GM21576 (cell line): ENCODE measurements around the gene ENTREP3.
"Not testable (repeated sequence)": the region's sequence is repeated elsewhere in the genome, so short reads cannot be mapped to it uniquely, and the experiment has no call there.

Experiments used
- ATAC-seq: cut with Tn5 transposase; IDR thresholded peaks from one replicate; pipeline ENCODE4 v1.9.1; 2021; ENCODE audit warnings: mild to moderate bottlenecking, moderate library complexity; ENCODE audit not compliant: unreplicated experiment

Gene ENTREP3

DNA sequence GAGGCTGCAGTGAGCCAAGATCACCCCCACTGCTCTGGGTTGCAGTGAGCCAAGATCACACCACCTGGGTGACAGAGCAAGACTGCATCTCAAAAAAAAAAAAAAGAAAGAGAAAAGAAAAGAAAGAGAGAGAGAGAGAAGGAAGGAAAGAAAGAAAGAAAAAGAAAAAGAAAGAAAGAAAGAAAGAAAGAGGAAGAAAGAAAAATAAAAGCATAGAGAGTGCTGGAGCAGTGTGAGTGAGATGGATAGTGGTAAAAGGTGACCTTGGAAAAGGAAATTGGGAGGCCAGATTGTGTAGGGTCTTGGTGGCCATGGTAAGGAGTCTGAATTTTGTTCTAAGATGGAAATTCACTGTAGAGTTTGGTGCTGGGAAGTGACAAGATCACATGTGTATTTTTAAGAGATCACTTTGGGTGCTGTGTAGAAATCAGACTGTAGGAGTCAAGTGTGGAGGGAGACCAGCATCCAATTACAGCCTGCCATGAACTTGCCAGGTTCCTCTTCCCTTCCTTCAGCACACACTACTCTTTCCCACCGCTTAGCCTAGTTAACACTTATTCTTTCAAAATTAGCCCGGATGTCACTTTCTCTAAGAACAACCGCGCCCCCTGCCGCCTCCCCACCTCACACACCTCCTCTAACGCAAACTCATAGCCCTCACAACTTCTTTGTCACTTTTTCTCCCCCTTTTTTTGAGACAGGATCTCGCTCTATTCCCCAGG, 28.9 kb downstream of the ENTREP3 start:
- ATAC-seq = peak; percentile 39

GRCh38 chr1:155225404-155225759, 29.9 kb downstream of the ENTREP3 start:
- not testable (repeated sequence) for ATAC-seq

- no peak for ATAC-seq
Measured at GRCh38 chr1:155223047-155223446, 32.2 kb downstream of the ENTREP3 start.

GRCh38 chr1:155220211-155220965, 34.9 kb downstream of the ENTREP3 start:
- not testable (repeated sequence) for ATAC-seq

- ATAC-seq = no peak
Measured at GRCh38 chr1:155219592-155220031, 35.7 kb downstream of the ENTREP3 start.

- ATAC-seq = no peak
Measured at GRCh38 chr1:155218854-155219591, 36.3 kb downstream of the ENTREP3 start.

GRCh38 chr1:155214702-155215101, 40.6 kb downstream of the ENTREP3 start:
- ATAC-seq = not testable (repeated sequence)

GRCh38 chr1:155212051-155212440, 43.2 kb downstream of the ENTREP3 start:
- ATAC-seq = not testable (repeated sequence)

- ATAC-seq = not testable (repeated sequence)
Measured at GRCh38 chr1:155211381-155212050, 43.8 kb downstream of the ENTREP3 start.

- no peak for ATAC-seq
Measured at GRCh38 chr1:155210314-155211104, 44.8 kb downstream of the ENTREP3 start.

DNA sequence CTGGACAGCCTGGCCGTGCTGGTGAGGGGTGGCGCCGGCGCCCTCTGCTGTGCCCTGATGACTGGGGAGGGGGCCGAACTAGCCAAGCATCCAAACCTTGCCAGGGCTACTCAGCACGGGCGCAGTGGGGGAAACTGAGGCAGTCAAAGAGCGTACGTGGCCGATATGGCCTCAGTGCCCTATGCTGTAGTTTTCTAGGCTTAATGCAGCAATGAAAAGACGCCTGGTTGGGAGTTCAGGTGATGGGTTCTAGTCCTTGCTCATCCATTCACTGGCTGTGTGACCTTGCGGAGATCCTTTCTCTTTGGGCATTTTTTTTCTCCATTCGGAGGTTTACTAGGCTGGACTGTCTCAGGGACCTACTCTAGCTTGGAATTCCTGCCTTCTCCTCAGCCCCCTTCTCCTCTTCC, 46.0 kb downstream of the ENTREP3 start:
- peak; percentile 10 for ATAC-seq

DNA sequence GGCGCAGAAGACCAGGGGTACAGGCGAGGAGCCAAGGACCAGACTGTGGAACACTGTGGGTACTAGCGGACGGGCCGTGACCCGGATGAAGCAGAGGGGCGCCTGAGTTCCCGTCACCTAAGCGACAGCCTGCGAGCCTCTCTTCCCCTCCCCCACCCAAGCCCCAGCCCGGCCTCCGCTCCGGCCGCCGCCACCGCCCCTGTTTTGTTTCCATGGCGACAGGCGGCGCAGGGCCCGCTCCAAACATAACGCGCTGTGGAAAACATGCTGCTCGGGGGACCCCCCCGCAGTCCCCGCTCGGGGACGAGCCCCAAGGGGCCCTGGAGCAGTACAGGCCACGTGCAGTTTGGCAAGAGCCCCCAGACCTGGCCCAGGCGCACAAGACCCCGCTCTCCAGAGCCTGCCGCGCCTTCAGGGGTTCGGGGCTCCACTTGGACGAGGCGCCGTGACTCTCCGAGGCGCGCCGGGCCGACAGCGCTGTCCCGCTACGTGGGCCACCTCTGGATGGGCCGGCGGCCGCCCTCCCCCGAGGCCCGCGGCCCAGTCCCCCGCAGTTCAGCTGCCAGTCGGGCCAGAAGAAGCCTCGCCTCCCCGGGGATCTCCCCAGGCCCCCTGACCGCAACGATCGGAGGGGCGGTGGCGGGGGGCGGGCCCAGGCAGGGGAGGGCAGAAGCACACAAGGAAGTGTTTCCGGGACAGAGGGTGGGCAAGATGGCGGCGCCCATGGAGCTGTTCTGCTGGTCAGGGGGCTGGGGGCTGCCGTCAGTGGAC, 46.6 kb downstream of the ENTREP3 start, which contains the start of gene MTX1:
Gene MTX1 (plus strand): TSS at position 155 of the 771 bp plus-strand sequence. CDS start 110 bp downstream, at position 265.
- ATAC-seq = peak; percentile 60

DNA sequence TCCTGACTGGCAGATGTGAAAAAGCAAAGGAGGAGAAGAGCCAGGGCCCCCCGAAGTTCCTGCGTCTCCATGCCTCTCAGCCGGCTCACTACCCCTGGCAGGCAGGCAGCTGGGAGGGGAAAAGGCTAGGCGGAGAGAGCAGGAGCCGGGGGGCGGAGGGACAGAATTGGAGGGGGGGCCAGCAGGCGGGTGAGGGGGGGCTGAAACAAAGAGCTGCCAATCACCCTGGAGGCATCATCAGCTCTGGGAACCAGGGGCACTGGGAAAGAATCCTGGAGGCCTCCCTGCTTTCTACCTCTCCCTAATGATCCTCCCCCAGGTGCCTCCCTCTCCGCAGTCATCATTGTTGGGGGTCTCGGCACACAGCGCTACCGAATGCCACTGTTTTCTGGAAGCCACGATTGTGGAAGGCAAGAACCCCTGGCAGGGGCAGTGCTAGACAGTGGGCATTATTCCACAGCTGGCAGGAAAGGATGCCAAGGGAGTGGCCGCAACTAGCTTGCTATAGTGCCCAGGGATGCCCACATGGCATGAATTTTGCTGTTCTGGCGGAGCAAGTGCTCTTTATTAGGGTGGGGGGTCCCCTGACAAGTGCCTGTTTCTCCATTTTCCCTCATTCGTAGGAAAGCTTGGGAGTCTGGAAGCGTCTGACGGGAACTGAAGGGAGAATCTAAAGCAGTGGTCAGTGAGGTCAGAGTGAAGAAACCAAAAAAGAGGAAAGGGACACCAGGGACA, 47.3 kb downstream of the ENTREP3 start, which contains the start of gene THBS3:
Gene THBS3 (minus strand): TSS at position 92 of the 735 bp plus-strand sequence. CDS start 21 bp downstream, at position 71.
- no peak for ATAC-seq

- ATAC-seq = no peak
Measured at GRCh38 chr1:155206891-155207805, 48.1 kb downstream of the ENTREP3 start.

- no peak for ATAC-seq
Measured at GRCh38 chr1:155205969-155206593, 49.2 kb downstream of the ENTREP3 start.

DNA sequence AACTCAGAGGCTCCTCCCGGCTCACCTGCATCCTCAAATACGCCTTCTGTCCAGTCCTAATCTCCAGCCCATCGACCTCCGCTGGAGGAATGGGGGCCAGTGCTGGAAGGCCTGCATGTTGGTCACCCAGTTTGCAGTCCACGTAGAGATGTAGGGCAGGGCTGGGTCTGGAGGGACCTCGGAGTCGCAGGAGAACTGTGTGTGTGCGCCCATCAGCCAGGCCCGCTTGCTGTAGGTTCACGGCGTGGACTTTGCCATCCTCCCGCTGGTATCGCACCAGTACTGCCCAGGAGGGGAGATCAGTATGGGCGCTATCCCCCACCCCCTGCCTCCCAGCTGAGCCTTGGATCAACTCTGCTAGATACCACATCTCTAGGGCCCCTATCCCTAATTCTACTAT, 50.2 kb downstream of the ENTREP3 start:
- ATAC-seq = no peak
